Hepatocyte (in vitro differentiated cells): Measurements from ENCODE around the gene CUTA. TPM values are rescaled to one million over a fixed set of nuclear protein-coding genes. Genes with fewer than 3 reads are reported as not detected.

Source experiments
- DNase-seq: peaks from one replicate; pipeline ENCODE4 v3.0.0-alpha.2; 2016; ENCODE audit warnings: low spot score
- H2AFZ ChIP-seq: fragments of 200-600 bp; sonication (generic); 2 replicates; pipeline ENCODE4 v1.6.0; 2016; ENCODE audit warnings: antibody characterized with exemption, mild to moderate bottlenecking
- H3K27ac ChIP-seq: fragments of 200-600 bp; sonication (generic); 2 replicates; pipeline ENCODE4 v1.5.1; 2016; ENCODE audit warnings: mild to moderate bottlenecking
- H3K27me3 ChIP-seq: fragments of 200-600 bp; sonication (generic); 2 replicates; pipeline ENCODE4 v1.6.1; 2016
- H3K36me3 ChIP-seq: fragments of 200-600 bp; sonication (generic); replicated peaks from 2 replicates; pipeline ENCODE4 v1.5.1; 2016; ENCODE audit warnings: low read depth; ENCODE audit not compliant: insufficient read depth
- H3K4me1 ChIP-seq: fragments of 200-600 bp; sonication (generic); 2 replicates; pipeline ENCODE4 v1.5.1; 2016; ENCODE audit warnings: mild to moderate bottlenecking, moderate library complexity; ENCODE audit not compliant: insufficient read depth
- H3K4me2 ChIP-seq: fragments of 200-600 bp; sonication (generic); 2 replicates; pipeline ENCODE4 v1.6.0; 2016
- H3K4me3 ChIP-seq: fragments of 200-600 bp; sonication (generic); 2 replicates; pipeline ENCODE4 v1.5.1; 2016; ENCODE audit warnings: mild to moderate bottlenecking
- H3K79me2 ChIP-seq: fragments of 200-600 bp; sonication (generic); 2 replicates; pipeline ENCODE4 v1.6.0; 2017; ENCODE audit warnings: mild to moderate bottlenecking
- H3K9me2 ChIP-seq: fragments of 200-600 bp; sonication (generic); replicated peaks from 2 replicates; pipeline ENCODE4 v1.6.0; 2017; ENCODE audit warnings: mild to moderate bottlenecking; ENCODE audit not compliant: insufficient read depth
- H3K9me3 ChIP-seq: fragments of 200-600 bp; sonication (generic); 2 replicates; pipeline ENCODE4 v1.5.1; 2016; ENCODE audit warnings: low read depth, mild to moderate bottlenecking
- H4K20me1 ChIP-seq: fragments of 200-600 bp; sonication (generic); 2 replicates; pipeline ENCODE4 v1.6.0; 2016; ENCODE audit warnings: mild to moderate bottlenecking; ENCODE audit not compliant: insufficient read depth, poor library complexity, severe bottlenecking
- CTCF ChIP-seq: fragments of 200-600 bp; sonication (generic); IDR thresholded peaks from 2 replicates; pipeline ENCODE4 v1.5.1; 2016; ENCODE audit warnings: antibody characterized with exemption, mild to moderate bottlenecking; ENCODE audit not compliant: poor library complexity
- EZH2 ChIP-seq: fragments of 200-600 bp; sonication (generic); IDR thresholded peaks from 2 replicates; pipeline ENCODE4 v1.6.1; 2016; ENCODE audit warnings: antibody characterized with exemption, mild to moderate bottlenecking, borderline replicate concordance
- EZH2phosphoT487 ChIP-seq: fragments of 200-600 bp; sonication (generic); IDR thresholded peaks from one replicate; pipeline ENCODE4 v1.6.1; 2018; ENCODE audit warnings: antibody characterized with exemption, mild to moderate bottlenecking, low read depth, moderate library complexity; ENCODE audit not compliant: unreplicated experiment, severe bottlenecking
- WGBS: methylation state at CpG from one replicate; pipeline ENCODE4 v1.1.6; 2016; ENCODE audit warnings: low lambda C conversion rate; ENCODE audit errors: missing lambda C conversion rate; 5-methylcytosine and 5-hydroxymethylcytosine counted together
- polyA plus RNA-seq: library from polyadenylated mRNA; unstranded; fragments of >200 nt; fragmentation: Nextera tagmentation; extraction: Ambion mirVana; gene quantifications from 2 replicates; pipeline ENCODE4 v1.2.1, GENCODE V29; 2016
- total RNA-seq: library from RNA; depleted of rRNA; stranded (reverse); fragments of >200 nt; gene quantifications from 2 replicates; pipeline ENCODE4 v1.2.3, GENCODE V29; 2014

Gene CUTA
- total and polyA plus RNA-seq, 2 experiments from 2014 or later: 121 to 349 TPM

GRCh38 chr6:33437666-33438065 is 19.8 kb upstream of the CUTA start:
- H4K20me1 ChIP-seq: no peaks in the 10 kb centered on the region
- peaks cover 7% of the 10 kb centered on the region for H3K4me1 ChIP-seq
- TF ChIP-seq EZH2 (no peak), EZH2phosphoT487 (no peak), CTCF (no peak)

GRCh38 chr6:33434961-33435360 is 17.1 kb upstream of the CUTA start:
- Histone ChIP-seq H3K4me1 (peaks cover 20% of the 10 kb centered on the region), H3K9me3 (no peaks in the 10 kb centered on the region), H3K4me3 (no peak overlapping the region), H3K4me2 (no peak overlapping the region), H3K27ac (no peak overlapping the region), H4K20me1 (no peaks in the 10 kb centered on the region), H2AFZ (no peak overlapping the region), H3K27me3 (no peaks in the 10 kb centered on the region), H3K79me2 (peaks cover 20% of the 10 kb centered on the region), H3K36me3 (no peaks in the 10 kb centered on the region), H3K9me2 (no peaks in the 10 kb centered on the region)
- TF ChIP-seq CTCF (no peak), EZH2 (no peak), EZH2phosphoT487 (no peak)
- WGBS: 97% methylated on average over 4 of the region's 4 CpGs
- DNase-seq: no peak

More at GRCh38 chr6:33437666-33438065, 19.8 kb upstream of the CUTA start:
- H2AFZ ChIP-seq: no peak overlapping the region
- DNase-seq: no peak
- H3K4me2 ChIP-seq: no peak overlapping the region
- peaks cover 4% of the 10 kb centered on the region for H3K79me2 ChIP-seq
- H3K27ac ChIP-seq: no peak overlapping the region
- no peaks in the 10 kb centered on the region for H3K27me3 ChIP-seq
- H3K9me3 ChIP-seq: no peaks in the 10 kb centered on the region
- no peaks in the 10 kb centered on the region for H3K36me3 ChIP-seq
- H3K4me3 ChIP-seq: no peak overlapping the region
- H3K9me2 ChIP-seq: no peaks in the 10 kb centered on the region
- WGBS: over 99% methylated on average over 16 of the region's 18 CpGs

GRCh38 chr6:33433544-33434191 is 15.8 kb upstream of the CUTA start:
- H3K79me2 ChIP-seq: peaks cover 31% of the 10 kb centered on the region
- peak; percentile 73 for DNase-seq
- peak overlapping the region; percentile 37 for H3K27ac ChIP-seq
- no peaks in the 10 kb centered on the region for H3K9me3 ChIP-seq
- no peak for TF ChIP-seq EZH2
- TF ChIP-seq CTCF: no peak
- no peak for TF ChIP-seq EZH2phosphoT487
- H3K4me2 ChIP-seq: peak overlapping the region; percentile 51
- H3K9me2 ChIP-seq: no peaks in the 10 kb centered on the region
- no peak overlapping the region for H2AFZ ChIP-seq
- H3K4me3 ChIP-seq: no peak overlapping the region
- H4K20me1 ChIP-seq: no peaks in the 10 kb centered on the region
- no peaks in the 10 kb centered on the region for H3K36me3 ChIP-seq
- H3K4me1 ChIP-seq: peaks cover 28% of the 10 kb centered on the region
- WGBS: 32% methylated on average over 6 of the region's 17 CpGs
- H3K27me3 ChIP-seq: no peaks in the 10 kb centered on the region
